HepG2 (cell line): ENCODE measurements around the gene INO80E. TPM values are rescaled to one million over a fixed set of nuclear protein-coding genes. Genes with fewer than 3 reads are reported as not detected.

Source experiments
- ETV6 ChIP-seq: sonication (generic); formaldehyde crosslinking; conservative IDR thresholded peaks from 2 replicates; pipeline ENCODE4 v1.4.0; 2020; ENCODE audit warnings: missing genetic modification reagents
- KDM2A ChIP-seq: sonication (generic); formaldehyde crosslinking; IDR thresholded peaks from 2 replicates; pipeline ENCODE4 v1.4.0; 2020; ENCODE audit warnings: low read depth, missing genetic modification reagents, borderline replicate concordance
- SALL1 ChIP-seq: sonication (generic); formaldehyde crosslinking; IDR thresholded peaks from 2 replicates; pipeline ENCODE4 v1.8.0; 2022; ENCODE audit warnings: mild to moderate bottlenecking, missing genetic modification reagents
- SMAD3 ChIP-seq: sonication (generic); formaldehyde crosslinking; IDR thresholded peaks from 2 replicates; pipeline ENCODE4 v1.4.0; 2020; ENCODE audit warnings: missing genetic modification reagents
- SMAD9 ChIP-seq: sonication (generic); formaldehyde crosslinking; IDR thresholded peaks from 2 replicates; pipeline ENCODE4 v1.5.1; 2020; ENCODE audit warnings: mild to moderate bottlenecking, missing genetic modification reagents
- SOX5 ChIP-seq: IDR thresholded peaks from 2 replicates; pipeline ENCODE4 v1.6.1; 2016; ENCODE audit warnings: borderline replicate concordance
- THAP11 ChIP-seq: IDR thresholded peaks from 2 replicates; pipeline ENCODE4 v1.6.1; 2016; ENCODE audit warnings: missing biosample characterization, missing genetic modification reagents
- ZBTB7B ChIP-seq: sonication (generic); formaldehyde crosslinking; IDR thresholded peaks from 2 replicates; pipeline ENCODE4 v1.4.0; 2020; ENCODE audit warnings: missing genetic modification reagents
- ZFX ChIP-seq: sonication (generic); formaldehyde crosslinking; IDR thresholded peaks from 2 replicates; pipeline ENCODE4 v1.4.0; 2020; ENCODE audit warnings: mild to moderate bottlenecking, low read depth, missing genetic modification reagents, moderate library complexity
- ZNF124 ChIP-seq: sonication (generic); formaldehyde crosslinking; IDR thresholded peaks from 2 replicates; pipeline ENCODE4 v1.4.0; 2020; ENCODE audit warnings: missing genetic modification reagents
- ZNF350 ChIP-seq: sonication (generic); formaldehyde crosslinking; IDR thresholded peaks from 2 replicates; pipeline ENCODE4 v1.4.0; 2020; ENCODE audit warnings: mild to moderate bottlenecking, low read depth, missing genetic modification reagents, borderline replicate concordance
- ZNF501 ChIP-seq: sonication (generic); formaldehyde crosslinking; IDR thresholded peaks from 2 replicates; pipeline ENCODE4 v1.5.1; 2020; ENCODE audit warnings: mild to moderate bottlenecking, moderate library complexity, missing genetic modification reagents
- ZNF616 ChIP-seq: sonication (generic); formaldehyde crosslinking; IDR thresholded peaks from 2 replicates; pipeline ENCODE4 v1.5.0; 2020; ENCODE audit warnings: low read depth, mild to moderate bottlenecking, missing genetic modification reagents
- ZNF619 ChIP-seq: sonication (generic); formaldehyde crosslinking; IDR thresholded peaks from 2 replicates; pipeline ENCODE4 v1.4.0; 2020; ENCODE audit warnings: mild to moderate bottlenecking, missing genetic modification reagents
- polyA plus RNA-seq, 8 experiments: library from polyadenylated mRNA; depleted of rRNA in 3 of 8; stranded (reverse) in 7 of 8; unstranded in 1 of 8; fragments of >200 nt; fragmentation: Illumina TruSeq in 4 of 8; extraction: Trizol in 4 of 8; gene quantifications; 2 replicates each; pipeline versions ENCODE4 v1.2.1 to v1.2.3, GENCODE V29; 2011 to 2016; ENCODE audit warnings: low read depth in 4 of 8, missing spikeins in 1 of 8, mixed read lengths in 1 of 8; ENCODE audit not compliant: insufficient read depth in 1 of 8
- total RNA-seq, 5 experiments: library from RNA; depleted of rRNA; stranded (reverse); fragments of >200 nt; fragmentation: Illumina TruSeq; extraction: Trizol; gene quantifications; 2 replicates each; pipeline ENCODE4 v1.2.3, GENCODE V29; 2016; ENCODE audit warnings: low read depth in 1 of 5
- TF ChIP-seq, protein P1 (sequence below): sonication (generic); formaldehyde crosslinking; IDR thresholded peaks from 2 replicates; pipeline ENCODE4 v1.5.1; 2020; ENCODE audit warnings: mild to moderate bottlenecking, missing genetic modification reagents, moderate library complexity
- TF ChIP-seq, protein P2 (sequence below): IDR thresholded peaks from 2 replicates; pipeline ENCODE4 v1.6.1; 2018; ENCODE audit warnings: missing genetic modification reagents
- TF ChIP-seq, protein P3 (sequence below), 2 experiments: sonication (generic) in 1 of 2; formaldehyde crosslinking in 1 of 2; IDR thresholded peaks; 2 replicates each; pipeline versions ENCODE4 v1.4.0 to v1.6.1; 2018 to 2020; ENCODE audit warnings: missing genetic modification reagents in 2 of 2, borderline replicate concordance in 1 of 2, low read depth in 1 of 2, mild to moderate bottlenecking in 1 of 2, missing biosample characterization in 1 of 2
- TF ChIP-seq, protein P4 (sequence below): sonication (generic); formaldehyde crosslinking; IDR thresholded peaks from 2 replicates; pipeline ENCODE4; 2020; ENCODE audit warnings: missing genetic modification reagents, mild to moderate bottlenecking, borderline replicate concordance
- TF ChIP-seq, protein P5 (sequence below): sonication (generic); formaldehyde crosslinking; IDR thresholded peaks from 2 replicates; pipeline ENCODE4 v1.4.0; 2020; ENCODE audit warnings: mild to moderate bottlenecking, missing genetic modification reagents

INO80E gene
- total and polyA plus RNA-seq, 2 of the 13 experiments (the other 11 are each of a cell fraction or from before 2014, with no cell fraction given) = 25.8 to 45.6 TPM

DNA sequence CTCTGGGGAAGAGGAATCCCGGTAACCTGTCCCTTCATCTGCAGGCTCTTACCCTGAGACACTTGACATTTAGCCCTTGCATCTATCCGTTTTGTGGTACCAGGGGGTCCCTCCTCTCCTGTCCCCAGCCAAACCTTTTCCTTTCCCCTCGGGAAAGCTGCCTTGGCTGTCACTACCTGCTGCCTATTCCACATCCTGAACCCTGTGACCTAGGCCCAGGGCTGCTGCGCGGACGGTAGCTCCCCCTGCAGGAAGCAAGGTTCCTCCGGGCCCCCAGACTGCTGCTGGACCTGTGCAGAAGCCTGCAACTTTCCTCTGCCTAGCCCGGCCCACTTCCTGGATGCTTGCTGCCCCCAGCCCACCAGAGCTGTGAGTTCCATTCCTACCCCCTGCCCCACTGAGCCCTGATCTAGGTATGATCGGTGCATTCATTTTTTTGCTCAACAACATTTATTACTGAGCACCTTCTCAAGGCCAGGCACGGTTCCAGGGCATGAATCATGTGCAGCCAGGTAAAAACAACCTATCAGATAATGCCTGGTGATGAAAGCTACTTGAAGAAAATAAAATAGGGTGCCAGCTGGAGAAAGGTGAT, 59.0 kb downstream of the INO80E start (continued):
- TF ChIP-seq, protein P1, sequence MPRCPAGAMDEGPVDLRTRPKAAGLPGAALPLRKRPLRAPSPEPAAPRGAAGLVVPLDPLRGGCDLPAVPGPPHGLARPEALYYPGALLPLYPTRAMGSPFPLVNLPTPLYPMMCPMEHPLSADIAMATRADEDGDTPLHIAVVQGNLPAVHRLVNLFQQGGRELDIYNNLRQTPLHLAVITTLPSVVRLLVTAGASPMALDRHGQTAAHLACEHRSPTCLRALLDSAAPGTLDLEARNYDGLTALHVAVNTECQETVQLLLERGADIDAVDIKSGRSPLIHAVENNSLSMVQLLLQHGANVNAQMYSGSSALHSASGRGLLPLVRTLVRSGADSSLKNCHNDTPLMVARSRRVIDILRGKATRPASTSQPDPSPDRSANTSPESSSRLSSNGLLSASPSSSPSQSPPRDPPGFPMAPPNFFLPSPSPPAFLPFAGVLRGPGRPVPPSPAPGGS (CRISPR knock-in tag) = 0 out of 2 replicates have a peak, but pooled peaks have one; percentile 43
- TF ChIP-seq, protein P2, sequence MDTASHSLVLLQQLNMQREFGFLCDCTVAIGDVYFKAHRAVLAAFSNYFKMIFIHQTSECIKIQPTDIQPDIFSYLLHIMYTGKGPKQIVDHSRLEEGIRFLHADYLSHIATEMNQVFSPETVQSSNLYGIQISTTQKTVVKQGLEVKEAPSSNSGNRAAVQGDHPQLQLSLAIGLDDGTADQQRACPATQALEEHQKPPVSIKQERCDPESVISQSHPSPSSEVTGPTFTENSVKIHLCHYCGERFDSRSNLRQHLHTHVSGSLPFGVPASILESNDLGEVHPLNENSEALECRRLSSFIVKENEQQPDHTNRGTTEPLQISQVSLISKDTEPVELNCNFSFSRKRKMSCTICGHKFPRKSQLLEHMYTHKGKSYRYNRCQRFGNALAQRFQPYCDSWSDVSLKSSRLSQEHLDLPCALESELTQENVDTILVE (CRISPR knock-in tag) = peak; percentile 52; the same call in 1 of the 2 replicates
- TF ChIP-seq KDM2A (peak; percentile 81; the same call in 1 of the 2 replicates), ZNF350 (CRISPR knock-in tag) (peak; percentile 54; the same call in 1 of the 2 replicates), THAP11 (CRISPR knock-in tag) (peak; percentile 49; the same call in 1 of the 2 replicates), SMAD9 (CRISPR knock-in tag) (no peak), SMAD3 (CRISPR knock-in tag) (0 out of 2 replicates have a peak, but pooled peaks have one; percentile 16), ZNF501 (CRISPR knock-in tag) (0 out of 2 replicates have a peak, but pooled peaks have one; percentile 55), ZNF616 (CRISPR knock-in tag) (no peak), SALL1 (CRISPR knock-in tag) (peak; percentile 49; the same call in 1 of the 2 replicates), ZBTB7B (CRISPR knock-in tag) (peak; percentile 36; the same call in 1 of the 2 replicates), SOX5 (CRISPR knock-in tag) (0 out of 2 replicates have a peak, but pooled peaks have one; percentile 24), ZNF619 (peak; percentile 32; the same call in 1 of the 2 replicates), ZFX (CRISPR knock-in tag) (peak; percentile 82), ETV6 (no peak), ZNF124 (peak; percentile 74; the same call in 1 of the 2 replicates)
- TF ChIP-seq, protein P3, sequence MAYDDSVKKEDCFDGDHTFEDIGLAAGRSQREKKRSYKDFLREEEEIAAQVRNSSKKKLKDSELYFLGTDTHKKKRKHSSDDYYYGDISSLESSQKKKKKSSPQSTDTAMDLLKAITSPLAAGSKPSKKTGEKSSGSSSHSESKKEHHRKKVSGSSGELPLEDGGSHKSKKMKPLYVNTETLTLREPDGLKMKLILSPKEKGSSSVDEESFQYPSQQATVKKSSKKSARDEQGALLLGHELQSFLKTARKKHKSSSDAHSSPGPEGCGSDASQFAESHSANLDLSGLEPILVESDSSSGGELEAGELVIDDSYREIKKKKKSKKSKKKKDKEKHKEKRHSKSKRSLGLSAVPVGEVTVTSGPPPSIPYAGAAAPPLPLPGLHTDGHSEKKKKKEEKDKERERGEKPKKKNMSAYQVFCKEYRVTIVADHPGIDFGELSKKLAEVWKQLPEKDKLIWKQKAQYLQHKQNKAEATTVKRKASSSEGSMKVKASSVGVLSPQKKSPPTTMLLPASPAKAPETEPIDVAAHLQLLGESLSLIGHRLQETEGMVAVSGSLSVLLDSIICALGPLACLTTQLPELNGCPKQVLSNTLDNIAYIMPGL (CRISPR knock-in tag; IDR thresholded peaks at IDR 0.05; ENCODE audit: borderline replicate concordance in 1 of 2, low read depth in 1 of 2) = peak; percentile 82 to 91
- TF ChIP-seq, protein P4, sequence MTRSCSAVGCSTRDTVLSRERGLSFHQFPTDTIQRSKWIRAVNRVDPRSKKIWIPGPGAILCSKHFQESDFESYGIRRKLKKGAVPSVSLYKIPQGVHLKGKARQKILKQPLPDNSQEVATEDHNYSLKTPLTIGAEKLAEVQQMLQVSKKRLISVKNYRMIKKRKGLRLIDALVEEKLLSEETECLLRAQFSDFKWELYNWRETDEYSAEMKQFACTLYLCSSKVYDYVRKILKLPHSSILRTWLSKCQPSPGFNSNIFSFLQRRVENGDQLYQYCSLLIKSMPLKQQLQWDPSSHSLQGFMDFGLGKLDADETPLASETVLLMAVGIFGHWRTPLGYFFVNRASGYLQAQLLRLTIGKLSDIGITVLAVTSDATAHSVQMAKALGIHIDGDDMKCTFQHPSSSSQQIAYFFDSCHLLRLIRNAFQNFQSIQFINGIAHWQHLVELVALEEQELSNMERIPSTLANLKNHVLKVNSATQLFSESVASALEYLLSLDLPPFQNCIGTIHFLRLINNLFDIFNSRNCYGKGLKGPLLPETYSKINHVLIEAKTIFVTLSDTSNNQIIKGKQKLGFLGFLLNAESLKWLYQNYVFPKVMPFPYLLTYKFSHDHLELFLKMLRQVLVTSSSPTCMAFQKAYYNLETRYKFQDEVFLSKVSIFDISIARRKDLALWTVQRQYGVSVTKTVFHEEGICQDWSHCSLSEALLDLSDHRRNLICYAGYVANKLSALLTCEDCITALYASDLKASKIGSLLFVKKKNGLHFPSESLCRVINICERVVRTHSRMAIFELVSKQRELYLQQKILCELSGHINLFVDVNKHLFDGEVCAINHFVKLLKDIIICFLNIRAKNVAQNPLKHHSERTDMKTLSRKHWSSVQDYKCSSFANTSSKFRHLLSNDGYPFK (CRISPR knock-in tag) = peak; percentile 63; the same call in 1 of the 2 replicates
- TF ChIP-seq, protein P5, sequence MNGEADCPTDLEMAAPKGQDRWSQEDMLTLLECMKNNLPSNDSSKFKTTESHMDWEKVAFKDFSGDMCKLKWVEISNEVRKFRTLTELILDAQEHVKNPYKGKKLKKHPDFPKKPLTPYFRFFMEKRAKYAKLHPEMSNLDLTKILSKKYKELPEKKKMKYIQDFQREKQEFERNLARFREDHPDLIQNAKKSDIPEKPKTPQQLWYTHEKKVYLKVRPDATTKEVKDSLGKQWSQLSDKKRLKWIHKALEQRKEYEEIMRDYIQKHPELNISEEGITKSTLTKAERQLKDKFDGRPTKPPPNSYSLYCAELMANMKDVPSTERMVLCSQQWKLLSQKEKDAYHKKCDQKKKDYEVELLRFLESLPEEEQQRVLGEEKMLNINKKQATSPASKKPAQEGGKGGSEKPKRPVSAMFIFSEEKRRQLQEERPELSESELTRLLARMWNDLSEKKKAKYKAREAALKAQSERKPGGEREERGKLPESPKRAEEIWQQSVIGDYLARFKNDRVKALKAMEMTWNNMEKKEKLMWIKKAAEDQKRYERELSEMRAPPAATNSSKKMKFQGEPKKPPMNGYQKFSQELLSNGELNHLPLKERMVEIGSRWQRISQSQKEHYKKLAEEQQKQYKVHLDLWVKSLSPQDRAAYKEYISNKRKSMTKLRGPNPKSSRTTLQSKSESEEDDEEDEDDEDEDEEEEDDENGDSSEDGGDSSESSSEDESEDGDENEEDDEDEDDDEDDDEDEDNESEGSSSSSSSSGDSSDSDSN = peak; percentile 51; the same call in 1 of the 2 replicates
